ENCODE results near the gene ZNF384.

DNA sequence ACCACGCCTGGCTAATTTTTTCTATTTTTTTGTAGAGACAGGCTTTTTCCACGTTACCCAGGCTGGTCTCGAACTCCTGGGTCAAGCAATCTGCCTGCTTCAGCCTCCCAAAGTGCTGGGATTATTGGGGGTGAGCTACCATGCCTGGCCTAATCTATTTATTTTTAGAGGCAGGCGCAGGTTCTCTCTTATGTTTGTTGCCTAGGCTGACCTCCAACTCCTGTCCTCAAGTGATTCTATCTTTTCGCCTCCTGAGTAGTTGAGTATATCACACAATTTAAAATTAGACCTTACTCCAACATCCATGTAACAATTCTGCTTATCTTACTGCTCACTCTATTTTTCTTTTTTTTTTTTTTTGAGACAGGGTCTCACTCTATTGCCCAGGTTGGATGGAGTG is 35.2 kb downstream of the ZNF384 start:
- TF ChIP-seq CTCF (IDR thresholded peaks at IDR 0.05 in 8 of 11, conservative IDR thresholded peaks at IDR 0.05 in 3 of 11) (no peak), POLR2AphosphoS5 (IDR thresholded peaks at IDR 0.05) (no peak)
